HG02798 (cell line): ENCODE data around the gene MIA3.
A peak's percentile ranks its signal among the peaks of the same experiment; 100 is the strongest.
"Not testable (repeated sequence)": the region's sequence is repeated elsewhere in the genome, so short reads cannot be mapped to it uniquely, and the experiment has no call there.

Experiments used
- ATAC-seq: cut with Tn5 transposase; IDR thresholded peaks from one replicate; pipeline ENCODE4 v1.9.1; 2021; ENCODE audit warnings: mild to moderate bottlenecking; ENCODE audit not compliant: unreplicated experiment, poor library complexity

Gene MIA3

GRCh38 chr1:222663431-222663934 lies 45.6 kb downstream of the MIA3 start:
- no peak for ATAC-seq

GRCh38 chr1:222665964-222666363 lies 48.1 kb downstream of the MIA3 start:
- ATAC-seq: no peak

GRCh38 chr1:222668184-222668583 lies 50.3 kb downstream of the MIA3 start:
- not testable (repeated sequence) for ATAC-seq

GRCh38 chr1:222669107-222669506 lies 51.2 kb downstream of the MIA3 start:
- not testable (repeated sequence) for ATAC-seq

GRCh38 chr1:222670110-222670509 lies 52.2 kb downstream of the MIA3 start:
- no peak for ATAC-seq

GRCh38 chr1:222680080-222680479 lies 62.2 kb downstream of the MIA3 start:
- no peak for ATAC-seq

- no peak for ATAC-seq
Observed at GRCh38 chr1:222691016-222691415, 73.1 kb downstream of the MIA3 start.

GRCh38 chr1:222694927-222695326 lies 77.0 kb downstream of the MIA3 start:
- no peak for ATAC-seq

- no peak for ATAC-seq
Observed at GRCh38 chr1:222696741-222697140, 78.8 kb downstream of the MIA3 start.

- no peak for ATAC-seq
Observed at GRCh38 chr1:222697203-222697602, 79.3 kb downstream of the MIA3 start.

- ATAC-seq: no peak
Observed at GRCh38 chr1:222697826-222698225, 79.9 kb downstream of the MIA3 start.

GRCh38 chr1:222702210-222702609 lies 84.3 kb downstream of the MIA3 start:
- no peak for ATAC-seq

- ATAC-seq: no peak
Observed at GRCh38 chr1:222704260-222704659, 86.4 kb downstream of the MIA3 start.

- no peak for ATAC-seq
Observed at GRCh38 chr1:222706815-222707214, 88.9 kb downstream of the MIA3 start.

- ATAC-seq: no peak
Observed at GRCh38 chr1:222709700-222710153, 91.8 kb downstream of the MIA3 start.

GRCh38 chr1:222711319-222712252 lies 93.7 kb downstream of the MIA3 start:
- peak; percentile 35 for ATAC-seq

GRCh38 chr1:222712253-222713090 lies 94.6 kb downstream of the MIA3 start, which contains the start of the genes AIDA and BROX:
TSS of gene AIDA (minus strand) at chr1:222712491. CDS start at chr1:222712317, 174 bp downstream.
TSS of gene BROX (plus strand) at chr1:222712564. CDS start at chr1:222715700, 3,136 bp downstream.
- ATAC-seq: peak; percentile 85

GRCh38 chr1:222713091-222713961 lies 95.4 kb downstream of the MIA3 start:
- ATAC-seq: peak; percentile 78

GRCh38 chr1:222716393-222716792 lies 98.5 kb downstream of the MIA3 start:
- ATAC-seq: no peak
